Measurements from ENCODE around the gene SQSTM1. TPM values are rescaled to one million over a fixed set of nuclear protein-coding genes. Genes with fewer than 3 reads are reported as not detected.
A peak's percentile ranks its signal among the peaks of the same experiment; 100 is the strongest.

The SQSTM1 gene
- total and polyA plus RNA-seq, 9 of the 15 experiments (the other 6 are each of a cell fraction or from before 2014, with no cell fraction given), result 5.6 to 148 (median 64.0) TPM

GRCh38 chr5:179858586-179859427 lies 38.1 kb downstream of the SQSTM1 start, which contains the start of gene MRNIP (continued):
- TF ChIP-seq MCM7 (IDR thresholded peaks at IDR 0.05) (no peak), COPS2 (conservative IDR thresholded peaks at IDR 0.05) (no peak), KAT7 (CRISPR knock-in tag; IDR thresholded peaks at IDR 0.05; ENCODE audit: borderline replicate concordance) (no peak), RBM39 (optimal IDR thresholded peaks at IDR 0.05; ENCODE audit: low read depth, low read length) (no peak), ZNF717 (CRISPR knock-in tag; IDR thresholded peaks at IDR 0.05) (no peak), EP400 (IDR thresholded peaks at IDR 0.05) (peak; percentile 79; the same call in 1 of the 2 replicates), YY1 (IDR thresholded peaks at IDR 0.05; ENCODE audit: borderline replicate concordance in 1 of 3, control insufficient read depth in 1 of 3, extremely low read depth in 1 of 3, insufficient read depth in 3 of 3, insufficient read length in 1 of 3, insufficient replicate concordance in 2 of 3, low read depth in 1 of 3, low read length in 2 of 3) (peak; percentile 24 to 66 (median 58)), THAP7 (CRISPR knock-in tag; IDR thresholded peaks at IDR 0.05) (no peak), ZBTB34 (CRISPR knock-in tag; IDR thresholded peaks at IDR 0.05) (no peak), BCLAF1 (IDR thresholded peaks at IDR 0.05; ENCODE audit: borderline replicate concordance in 1 of 2, control insufficient read depth in 1 of 2, low read depth in 2 of 2, low read length in 1 of 2) (0 out of 4 replicates have a peak, but pooled peaks of 1 of the 2 experiments have one; percentile 49), CHD2 (IDR thresholded peaks at IDR 0.05; ENCODE audit: low read depth, low read length) (0 out of 2 replicates have a peak, but pooled peaks have one; percentile 21), SMAD4 (CRISPR knock-in tag; conservative IDR thresholded peaks at IDR 0.05) (0 out of 2 replicates have a peak, but pooled peaks have one; percentile 6), ZNF766 (CRISPR knock-in tag; conservative IDR thresholded peaks at IDR 0.05) (no peak), ZBTB8A (IDR thresholded peaks at IDR 0.05; ENCODE audit: partially characterized antibody) (no peak), HDAC1 (IDR thresholded peaks at IDR 0.05) (peak in 1 of 2 experiments; percentile 90; a peak in 2 of 4 replicates), FOXP4 (CRISPR knock-in tag; IDR thresholded peaks at IDR 0.05; ENCODE audit: borderline replicate concordance) (peak; percentile 79; the same call in 1 of the 2 replicates), SMAD3 (CRISPR knock-in tag; conservative IDR thresholded peaks at IDR 0.05) (no peak), POLR2AphosphoS5 (IDR thresholded peaks at IDR 0.05; ENCODE audit: control insufficient read depth, insufficient read depth, low read depth, low read length) (peak; percentile 57; the same call in 1 of the 2 replicates), EHMT2 (IDR thresholded peaks at IDR 0.05) (no peak)

Data from K562 (cell line).